ENCODE data around the gene LEKR1. TPM values are rescaled to one million over a fixed set of nuclear protein-coding genes. Genes with fewer than 3 reads are reported as not detected.
A peak's percentile ranks its signal among the peaks of the same experiment; 100 is the strongest.

Gene LEKR1
- polyA plus RNA-seq, 1 donor, result 1.1 TPM

- DNase-seq, result no peak
These were observed 161.8 kb downstream of the LEKR1 start for GRCh38 chr3:156987946-156988345.

- no peak for DNase-seq
These were observed 171.2 kb downstream of the LEKR1 start for GRCh38 chr3:156997351-156997750.

GRCh38 chr3:157001221-157001957 lies 175.2 kb downstream of the LEKR1 start:
- no peak for DNase-seq

GRCh38 chr3:157021679-157022078 lies 195.5 kb downstream of the LEKR1 start:
- no peak for DNase-seq

- no peak for DNase-seq
These were observed 197.1 kb downstream of the LEKR1 start for GRCh38 chr3:157023226-157023625.

- no peak for DNase-seq
These were observed 199.9 kb downstream of the LEKR1 start for GRCh38 chr3:157026091-157026490.

GRCh38 chr3:157027861-157028745 lies 201.9 kb downstream of the LEKR1 start:
- DNase-seq, result no peak

- DNase-seq, result no peak
These were observed 203.2 kb downstream of the LEKR1 start for GRCh38 chr3:157029365-157029790.

- no peak for DNase-seq
These were observed 204.6 kb downstream of the LEKR1 start for GRCh38 chr3:157030712-157031111.

GRCh38 chr3:157033001-157033400 lies 206.8 kb downstream of the LEKR1 start:
- DNase-seq, result no peak

GRCh38 chr3:157040456-157040855 lies 214.3 kb downstream of the LEKR1 start:
- DNase-seq, result peak; percentile 6

- DNase-seq, result no peak
These were observed 216.1 kb downstream of the LEKR1 start for GRCh38 chr3:157042226-157042625.

- no peak for DNase-seq
These were observed 217.6 kb downstream of the LEKR1 start for GRCh38 chr3:157043771-157044170.

- no peak for DNase-seq
These were observed 219.2 kb downstream of the LEKR1 start for GRCh38 chr3:157045238-157045850.

- DNase-seq, result no peak
These were observed 220.4 kb downstream of the LEKR1 start for GRCh38 chr3:157046520-157046919.

GRCh38 chr3:157051055-157051454 lies 224.9 kb downstream of the LEKR1 start:
- no peak for DNase-seq

- no peak for DNase-seq
These were observed 225.4 kb downstream of the LEKR1 start for GRCh38 chr3:157051591-157051990.

GRCh38 chr3:157056035-157056434 lies 229.9 kb downstream of the LEKR1 start:
- DNase-seq, result no peak

- DNase-seq, result no peak
These were observed 232.4 kb downstream of the LEKR1 start for GRCh38 chr3:157058392-157059071.

GRCh38 chr3:157059181-157059580 lies 233.0 kb downstream of the LEKR1 start:
- no peak for DNase-seq

GRCh38 chr3:157059661-157060060 lies 233.5 kb downstream of the LEKR1 start:
- no peak for DNase-seq

GRCh38 chr3:157061265-157061664 lies 235.1 kb downstream of the LEKR1 start:
- DNase-seq, result no peak

- DNase-seq, result no peak
These were observed 237.3 kb downstream of the LEKR1 start for GRCh38 chr3:157063469-157063868.

Data from hindlimb muscle (tissue), 1 donor.